ENCODE results near the gene FAU.
A peak's percentile ranks its signal among the peaks of the same experiment; 100 is the strongest.

FAU gene

GRCh38 chr11:65135633-65136145 lies 13.8 kb upstream of the FAU start:
- Histone ChIP-seq H3K9me3 (ENCODE audit: control insufficient read depth, insufficient read depth, low read depth, low read length) (no peaks in the 10 kb centered on the region), H3K4me1 (ENCODE audit: control insufficient read depth, insufficient read depth, low read length) (peaks cover 17% of the 10 kb centered on the region), H3K27ac (ENCODE audit: low read depth, low read length) (no peak overlapping the region), H3K27me3 (ENCODE audit: control insufficient read depth, insufficient read depth, low read length) (no peaks in the 10 kb centered on the region; the same call in 1 of the 2 replicates), H3K9ac (ENCODE audit: low read length) (peak overlapping the region; percentile 100), H3K4me3 (ENCODE audit: low read depth, low read length) (peak overlapping the region; percentile 97), H3K36me3 (ENCODE audit: control insufficient read depth, insufficient read depth, low read length) (peaks cover 24% of the 10 kb centered on the region)

GRCh38 chr11:65134952-65135632 lies 13.2 kb upstream of the FAU start:
- Histone ChIP-seq H3K9me3 (ENCODE audit: control insufficient read depth, insufficient read depth, low read depth, low read length) (no peaks in the 10 kb centered on the region), H3K36me3 (ENCODE audit: control insufficient read depth, insufficient read depth, low read length) (peaks cover 28% of the 10 kb centered on the region), H3K27me3 (ENCODE audit: control insufficient read depth, insufficient read depth, low read length) (no peaks in the 10 kb centered on the region), H3K9ac (ENCODE audit: low read length) (peak overlapping the region; percentile 100), H3K4me1 (ENCODE audit: control insufficient read depth, insufficient read depth, low read length) (peaks cover 17% of the 10 kb centered on the region), H3K27ac (ENCODE audit: low read depth, low read length) (peak overlapping the region; percentile 99), H3K4me3 (ENCODE audit: low read depth, low read length) (peak overlapping the region; percentile 97)

- Histone ChIP-seq H3K27me3 (ENCODE audit: control insufficient read depth, insufficient read depth, low read length) (no peaks in the 10 kb centered on the region), H3K27ac (ENCODE audit: low read depth, low read length) (peak within 1 kb of the TSS; percentile 99), H3K9me3 (ENCODE audit: control insufficient read depth, insufficient read depth, low read depth, low read length) (no peaks in the 10 kb centered on the region), H3K9ac (ENCODE audit: low read length) (peak within 1 kb of the TSS; percentile 100), H3K36me3 (ENCODE audit: control insufficient read depth, insufficient read depth, low read length) (peaks cover 35% of the 10 kb centered on the region), H3K4me1 (ENCODE audit: control insufficient read depth, insufficient read depth, low read length) (peaks cover 17% of the 10 kb centered on the region), H3K4me3 (ENCODE audit: low read depth, low read length) (peak within 1 kb of the TSS; percentile 97)
Measured at GRCh38 chr11:65134240-65134951, 12.5 kb upstream of the FAU start, which contains the start of gene SYVN1. Gene SYVN1 (minus strand): TSS chr11:65134519. CDS start chr11:65133601, 918 bp downstream.

GRCh38 chr11:65133724-65134123 lies 11.8 kb upstream of the FAU start:
- Histone ChIP-seq H3K27me3 (ENCODE audit: control insufficient read depth, insufficient read depth, low read length) (no peaks in the 10 kb centered on the region), H3K4me1 (ENCODE audit: control insufficient read depth, insufficient read depth, low read length) (peaks cover 17% of the 10 kb centered on the region), H3K4me3 (ENCODE audit: low read depth, low read length) (peak overlapping the region; percentile 97), H3K9me3 (ENCODE audit: control insufficient read depth, insufficient read depth, low read depth, low read length) (no peaks in the 10 kb centered on the region), H3K36me3 (ENCODE audit: control insufficient read depth, insufficient read depth, low read length) (peaks cover 42% of the 10 kb centered on the region), H3K9ac (ENCODE audit: low read length) (peak overlapping the region; percentile 100), H3K27ac (ENCODE audit: low read depth, low read length) (no peak overlapping the region)

GRCh38 chr11:65132988-65133700 lies 11.2 kb upstream of the FAU start:
- peaks cover 17% of the 10 kb centered on the region for H3K4me1 ChIP-seq (ENCODE audit: control insufficient read depth, insufficient read depth, low read length)
- peak overlapping the region; percentile 97 for H3K4me3 ChIP-seq (ENCODE audit: low read depth, low read length)
- H3K9ac ChIP-seq (ENCODE audit: low read length) = peak overlapping the region; percentile 100
- H3K27ac ChIP-seq (ENCODE audit: low read depth, low read length) = no peak overlapping the region
- H3K9me3 ChIP-seq (ENCODE audit: control insufficient read depth, insufficient read depth, low read depth, low read length) = no peaks in the 10 kb centered on the region
- no peaks in the 10 kb centered on the region for H3K27me3 ChIP-seq (ENCODE audit: control insufficient read depth, insufficient read depth, low read length)
- H3K36me3 ChIP-seq (ENCODE audit: control insufficient read depth, insufficient read depth, low read length) = peaks cover 47% of the 10 kb centered on the region

- Histone ChIP-seq H3K4me1 (ENCODE audit: control insufficient read depth, insufficient read depth, low read length) (peaks cover 17% of the 10 kb centered on the region), H3K27me3 (ENCODE audit: control insufficient read depth, insufficient read depth, low read length) (no peaks in the 10 kb centered on the region), H3K9me3 (ENCODE audit: control insufficient read depth, insufficient read depth, low read depth, low read length) (no peaks in the 10 kb centered on the region), H3K9ac (ENCODE audit: low read length) (peak overlapping the region; percentile 100), H3K36me3 (ENCODE audit: control insufficient read depth, insufficient read depth, low read length) (peaks cover 54% of the 10 kb centered on the region), H3K27ac (ENCODE audit: low read depth, low read length) (no peak overlapping the region), H3K4me3 (ENCODE audit: low read depth, low read length) (no peak overlapping the region)
Measured at GRCh38 chr11:65132238-65132987, 10.5 kb upstream of the FAU start.

- Histone ChIP-seq H3K27me3 (ENCODE audit: control insufficient read depth, insufficient read depth, low read length) (no peaks in the 10 kb centered on the region), H3K9ac (ENCODE audit: low read length) (no peak overlapping the region), H3K4me3 (ENCODE audit: low read depth, low read length) (no peak overlapping the region), H3K4me1 (ENCODE audit: control insufficient read depth, insufficient read depth, low read length) (peaks cover 17% of the 10 kb centered on the region), H3K27ac (ENCODE audit: low read depth, low read length) (no peak overlapping the region), H3K9me3 (ENCODE audit: control insufficient read depth, insufficient read depth, low read depth, low read length) (no peaks in the 10 kb centered on the region), H3K36me3 (ENCODE audit: control insufficient read depth, insufficient read depth, low read length) (peaks cover 60% of the 10 kb centered on the region)
Measured at GRCh38 chr11:65131895-65132237, 9.9 kb upstream of the FAU start.

GRCh38 chr11:65131417-65131776 lies 9.5 kb upstream of the FAU start:
- peaks cover 64% of the 10 kb centered on the region for H3K36me3 ChIP-seq (ENCODE audit: control insufficient read depth, insufficient read depth, low read length)
- no peak overlapping the region for H3K9ac ChIP-seq (ENCODE audit: low read length)

GRCh38 chr11:65130631-65131416 lies 8.9 kb upstream of the FAU start:
- Histone ChIP-seq H3K27ac (ENCODE audit: low read depth, low read length) (no peak overlapping the region), H3K9me3 (ENCODE audit: control insufficient read depth, insufficient read depth, low read depth, low read length) (no peaks in the 10 kb centered on the region), H3K9ac (ENCODE audit: low read length) (no peak overlapping the region), H3K36me3 (ENCODE audit: control insufficient read depth, insufficient read depth, low read length) (peaks cover 70% of the 10 kb centered on the region), H3K4me1 (ENCODE audit: control insufficient read depth, insufficient read depth, low read length) (peaks cover 16% of the 10 kb centered on the region), H3K27me3 (ENCODE audit: control insufficient read depth, insufficient read depth, low read length) (no peaks in the 10 kb centered on the region), H3K4me3 (ENCODE audit: low read depth, low read length) (no peak overlapping the region)

More at GRCh38 chr11:65131417-65131776, 9.5 kb upstream of the FAU start:
- H3K9me3 ChIP-seq (ENCODE audit: control insufficient read depth, insufficient read depth, low read depth, low read length) = no peaks in the 10 kb centered on the region
- H3K27ac ChIP-seq (ENCODE audit: low read depth, low read length) = no peak overlapping the region
- H3K4me1 ChIP-seq (ENCODE audit: control insufficient read depth, insufficient read depth, low read length) = peaks cover 17% of the 10 kb centered on the region
- H3K4me3 ChIP-seq (ENCODE audit: low read depth, low read length) = no peak overlapping the region
- H3K27me3 ChIP-seq (ENCODE audit: control insufficient read depth, insufficient read depth, low read length) = no peaks in the 10 kb centered on the region
